ENCODE results near the gene ATP6AP2. TPM values are rescaled to one million over a fixed set of nuclear protein-coding genes. Genes with fewer than 3 reads are reported as not detected.
A peak's percentile ranks its signal among the peaks of the same experiment; 100 is the strongest.

ATP6AP2 gene
- total RNA-seq, 3 donors from 2014 or later (not counting 1 experiment from before 2014, with no cell fraction given) = 94.3 to 102 (median 99.9) TPM

DNA sequence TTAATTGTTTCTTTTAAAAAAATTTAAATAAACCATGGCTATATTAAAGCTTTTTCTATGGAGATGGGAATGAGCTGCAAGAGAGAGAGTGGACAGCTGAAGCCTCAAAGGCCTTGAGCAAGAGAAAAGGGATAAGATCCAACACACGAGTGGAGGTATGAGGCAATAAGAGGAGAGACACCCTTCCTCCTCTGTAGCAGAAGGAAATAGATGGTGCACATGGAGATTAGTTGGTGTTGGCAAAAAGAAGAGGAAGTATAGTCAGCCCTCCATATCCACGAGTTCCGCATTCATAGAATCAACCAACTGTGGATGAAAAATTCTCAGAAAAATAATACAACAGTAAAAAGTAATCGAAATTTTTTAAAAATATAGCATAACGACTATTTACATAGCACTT is 63.4 kb downstream of the ATP6AP2 start:
- Histone ChIP-seq H3K36me3 (ENCODE audit: control insufficient read depth, insufficient read depth, low read length) (peaks cover 11% of the 10 kb centered on the region), H3K27ac (ENCODE audit: low read length) (peak overlapping the region; percentile 88), H3K4me1 (ENCODE audit: control insufficient read depth, insufficient read depth, low read length) (peaks cover 43% of the 10 kb centered on the region), H3K4me3 (ENCODE audit: low read length) (peak overlapping the region; percentile 39), H3K9me3 (ENCODE audit: control insufficient read depth, insufficient read depth, low read length) (no peaks in the 10 kb centered on the region), H3K27me3 (ENCODE audit: control insufficient read depth, insufficient read depth, low read length) (no peaks in the 10 kb centered on the region)
- TF ChIP-seq, protein P1, sequence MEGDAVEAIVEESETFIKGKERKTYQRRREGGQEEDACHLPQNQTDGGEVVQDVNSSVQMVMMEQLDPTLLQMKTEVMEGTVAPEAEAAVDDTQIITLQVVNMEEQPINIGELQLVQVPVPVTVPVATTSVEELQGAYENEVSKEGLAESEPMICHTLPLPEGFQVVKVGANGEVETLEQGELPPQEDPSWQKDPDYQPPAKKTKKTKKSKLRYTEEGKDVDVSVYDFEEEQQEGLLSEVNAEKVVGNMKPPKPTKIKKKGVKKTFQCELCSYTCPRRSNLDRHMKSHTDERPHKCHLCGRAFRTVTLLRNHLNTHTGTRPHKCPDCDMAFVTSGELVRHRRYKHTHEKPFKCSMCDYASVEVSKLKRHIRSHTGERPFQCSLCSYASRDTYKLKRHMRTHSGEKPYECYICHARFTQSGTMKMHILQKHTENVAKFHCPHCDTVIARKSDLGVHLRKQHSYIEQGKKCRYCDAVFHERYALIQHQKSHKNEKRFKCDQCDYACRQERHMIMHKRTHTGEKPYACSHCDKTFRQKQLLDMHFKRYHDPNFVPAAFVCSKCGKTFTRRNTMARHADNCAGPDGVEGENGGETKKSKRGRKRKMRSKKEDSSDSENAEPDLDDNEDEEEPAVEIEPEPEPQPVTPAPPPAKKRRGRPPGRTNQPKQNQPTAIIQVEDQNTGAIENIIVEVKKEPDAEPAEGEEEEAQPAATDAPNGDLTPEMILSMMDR (IDR thresholded peaks at IDR 0.05) = no peak
- Mint-ChIP-seq H3K27ac (peak overlapping the region; percentile 88 to 98), H3K9me3 (no peaks in the 10 kb centered on the region), H3K27me3 (ENCODE audit: low read depth in 2 of 2) (no peaks in the 10 kb centered on the region), H3K4me1 (peaks cover 42 to 47% of the 10 kb centered on the region in 2 donors), H3K4me3 (peak overlapping the region; percentile 84), H3K36me3 (no peaks in the 10 kb centered on the region)
- DNase-seq (no peak), ATAC-seq (no peak)
- 20% methylated on average over 1 of the region's 5 CpGs for WGBS (ENCODE audit: insufficient coverage)
- intact Hi-C loops (cut with micrococcal nuclease) = loop anchor here (10.0 kb wide), 1 partner anchor 441 kb away; the partner anchor contains the start of gene USP9X

DNA sequence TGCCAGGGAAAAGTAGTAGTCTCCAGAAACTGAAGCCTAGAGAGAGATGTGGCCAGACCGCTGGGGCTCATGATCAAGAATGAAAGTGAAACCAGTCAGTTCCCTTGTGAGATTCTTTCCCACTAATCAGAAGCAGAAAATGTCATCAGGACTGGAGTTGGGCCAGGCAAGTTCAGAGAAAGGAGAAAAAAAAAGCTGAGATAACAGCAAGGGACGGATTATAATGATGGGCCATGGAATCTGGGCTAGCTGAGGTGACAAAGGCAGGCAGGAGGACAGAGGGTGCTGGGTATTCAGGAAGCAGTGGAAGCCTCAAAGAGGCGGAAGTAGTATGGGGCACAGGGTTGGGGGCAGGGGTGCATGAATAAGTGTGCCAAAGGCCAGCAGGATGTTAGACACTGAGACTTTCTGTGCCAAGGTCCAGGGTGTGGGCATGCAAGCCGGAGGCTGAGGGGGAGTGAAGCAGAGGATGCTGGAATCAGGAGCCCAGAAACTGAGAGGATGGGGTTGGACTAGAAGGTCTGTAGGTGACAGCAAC is 64.1 kb downstream of the ATP6AP2 start:
- Histone ChIP-seq H3K4me3 (ENCODE audit: low read length) (peak overlapping the region; percentile 39), H3K4me1 (ENCODE audit: control insufficient read depth, insufficient read depth, low read length) (peaks cover 43% of the 10 kb centered on the region), H3K27ac (ENCODE audit: low read length) (peak overlapping the region; percentile 88), H3K27me3 (ENCODE audit: control insufficient read depth, insufficient read depth, low read length) (no peaks in the 10 kb centered on the region), H3K36me3 (ENCODE audit: control insufficient read depth, insufficient read depth, low read length) (peaks cover 7% of the 10 kb centered on the region), H3K9me3 (ENCODE audit: control insufficient read depth, insufficient read depth, low read length) (no peaks in the 10 kb centered on the region)
- intact Hi-C loops (cut with micrococcal nuclease) = loop anchor here (5.0 to 10.0 kb wide), 2 partner anchors 440 to 687 kb away; partner anchors contain the start of genes DDX3X and USP9X
- H3K4me1 Mint-ChIP-seq = peaks cover 42 to 47% of the 10 kb centered on the region in 2 donors
- no peaks in the 10 kb centered on the region for H3K27me3 Mint-ChIP-seq (ENCODE audit: low read depth in 2 of 2)
- no peaks in the 10 kb centered on the region for H3K36me3 Mint-ChIP-seq
- WGBS (ENCODE audit: insufficient coverage) = 0% methylated on average over 4 of the region's 4 CpGs
- ATAC-seq (peak; percentile 58 to 74 (median 60)), DNase-seq (peak; percentile 41 to 68)
- H3K9me3 Mint-ChIP-seq = no peaks in the 10 kb centered on the region
- TF ChIP-seq, protein P1 (IDR thresholded peaks at IDR 0.05) = no peak
- H3K4me3 Mint-ChIP-seq = peak overlapping the region; percentile 84
- H3K27ac Mint-ChIP-seq = peak overlapping the region; percentile 88 to 98

DNA sequence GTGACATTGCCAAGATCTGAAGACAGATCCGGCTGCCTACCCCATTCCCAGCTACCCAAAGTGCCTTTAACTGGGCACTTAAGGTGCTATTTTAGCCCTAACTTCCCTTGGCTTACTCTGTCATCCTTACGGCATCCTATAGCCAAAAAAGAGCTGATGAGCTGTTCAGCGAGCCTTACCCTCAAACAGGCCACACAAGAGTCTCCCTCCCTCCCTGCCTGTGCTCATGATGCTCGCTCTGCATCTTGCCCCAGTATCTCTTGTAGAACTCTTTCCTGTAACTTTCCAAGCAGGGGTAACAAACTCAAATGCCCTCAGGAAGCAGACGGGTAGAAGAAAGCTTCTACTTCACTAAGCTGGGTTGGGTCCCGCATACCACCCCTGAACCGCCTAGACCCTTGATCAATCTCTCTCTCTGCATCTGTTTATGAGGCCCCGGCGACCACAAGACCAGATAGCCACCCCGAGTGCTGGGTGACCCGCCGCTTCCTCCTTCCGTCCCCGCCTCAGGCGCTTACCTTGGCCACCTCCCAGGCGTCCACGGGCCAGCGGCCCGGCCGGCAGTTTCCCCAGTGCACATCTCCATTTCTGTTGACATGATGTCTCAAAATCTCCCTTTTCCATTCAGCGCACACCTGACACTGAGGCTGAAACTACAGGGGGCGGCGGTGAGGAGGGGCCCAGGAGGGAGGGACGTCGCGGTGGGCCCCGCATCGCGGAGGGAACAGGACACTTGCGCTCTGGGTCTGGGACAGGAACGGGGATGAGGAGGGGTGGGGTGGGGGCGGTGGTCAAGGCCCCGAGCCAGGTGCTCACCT is 65.9 kb downstream of the ATP6AP2 start:
- H3K4me1 Mint-ChIP-seq = peaks cover 44 to 48% of the 10 kb centered on the region in 2 donors
- no peaks in the 10 kb centered on the region for H3K36me3 Mint-ChIP-seq
- under 1% methylated on average over 32 of the region's 33 CpGs for WGBS (ENCODE audit: insufficient coverage)
- peaks cover 2% of the 10 kb centered on the region for H3K36me3 ChIP-seq (ENCODE audit: control insufficient read depth, insufficient read depth, low read length)
- no peaks in the 10 kb centered on the region for H3K27me3 Mint-ChIP-seq (ENCODE audit: low read depth in 2 of 2)
- no peaks in the 10 kb centered on the region for H3K27me3 ChIP-seq (ENCODE audit: control insufficient read depth, insufficient read depth, low read length)
- DNase-seq = peak; percentile 21 to 49
- H3K9me3 Mint-ChIP-seq = no peaks in the 10 kb centered on the region
- no peaks in the 10 kb centered on the region for H3K9me3 ChIP-seq (ENCODE audit: control insufficient read depth, insufficient read depth, low read length)
- peak overlapping the region; percentile 78 for H3K4me3 ChIP-seq (ENCODE audit: low read length)
- intact Hi-C loops (cut with micrococcal nuclease) = loop anchor here (1.0 to 10.0 kb wide), 4 partner anchors 66 to 686 kb away; partner anchors contain the start of genes ATP6AP2, DDX3X, MED14 and USP9X
- peak overlapping the region; percentile 75 for H3K27ac ChIP-seq (ENCODE audit: low read length)
- peak in 2 of 3 donors; percentile 7 to 51 for ATAC-seq
- H3K4me3 Mint-ChIP-seq = peak overlapping the region; percentile 96
- H3K27ac Mint-ChIP-seq = peak overlapping the region; percentile 93 to 96
- TF ChIP-seq, protein P1 (IDR thresholded peaks at IDR 0.05) = no peak
- peaks cover 43% of the 10 kb centered on the region for H3K4me1 ChIP-seq (ENCODE audit: control insufficient read depth, insufficient read depth, low read length)
